Osteocyte (in vitro differentiated cells): ENCODE results near the gene GALNT17. TPM values are rescaled to one million over a fixed set of nuclear protein-coding genes. Genes with fewer than 3 reads are reported as not detected.

ENCODE experiments used
- DNase-seq: peaks from one replicate; pipeline ENCODE4 v3.0.0; 2021; ENCODE audit warnings: mixed read lengths; ENCODE audit not compliant: unreplicated experiment; ENCODE audit errors: extremely low spot score
- H3K27ac Mint-ChIP-seq: one replicate; pipeline ENCODE4 v1.8.0; 2021; ENCODE audit warnings: mild to moderate bottlenecking, mixed read lengths; ENCODE audit not compliant: unreplicated experiment
- H3K27me3 Mint-ChIP-seq: one replicate; pipeline ENCODE4 v1.8.0; 2021; ENCODE audit warnings: mixed read lengths; ENCODE audit not compliant: unreplicated experiment
- H3K36me3 Mint-ChIP-seq: one replicate; pipeline ENCODE4 v1.8.0; 2021; ENCODE audit warnings: mixed read lengths; ENCODE audit not compliant: unreplicated experiment
- H3K4me1 Mint-ChIP-seq: one replicate; pipeline ENCODE4 v1.8.0; 2021; ENCODE audit warnings: mixed read lengths; ENCODE audit not compliant: unreplicated experiment
- H3K4me3 Mint-ChIP-seq: one replicate; pipeline ENCODE4 v1.8.0; 2021; ENCODE audit warnings: mild to moderate bottlenecking, moderate library complexity, mixed read lengths; ENCODE audit not compliant: unreplicated experiment
- H3K9me3 Mint-ChIP-seq: one replicate; pipeline ENCODE4 v1.8.0; 2021; ENCODE audit warnings: mixed read lengths; ENCODE audit not compliant: unreplicated experiment
- CTCF ChIP-seq: fragments of 200-600 bp; sonication (generic); IDR thresholded peaks from 2 replicates; pipeline ENCODE4 v1.5.0; 2021; ENCODE audit warnings: antibody characterized with exemption, mild to moderate bottlenecking, moderate library complexity
- total RNA-seq: library from RNA; stranded (reverse); gene quantifications from 2 replicates; pipeline ENCODE4 v1.2.1, GENCODE V29; 2021

Gene GALNT17
- total RNA-seq, 1 donor from 2014 or later, result 1.4 TPM

- no peak overlapping the region for H3K27ac Mint-ChIP-seq
- no peak overlapping the region for H3K4me3 Mint-ChIP-seq
- no peaks in the 10 kb centered on the region for H3K27me3 Mint-ChIP-seq
- peaks cover 12% of the 10 kb centered on the region for H3K9me3 Mint-ChIP-seq
- no peaks in the 10 kb centered on the region for H3K36me3 Mint-ChIP-seq
- peak; percentile 33 for TF ChIP-seq CTCF
- peaks cover 2% of the 10 kb centered on the region for H3K4me1 Mint-ChIP-seq
- DNase-seq, result no peak
Observed at GRCh38 chr7:71237945-71238344, 106.0 kb downstream of the GALNT17 start.

GRCh38 chr7:71238581-71239295 lies 106.8 kb downstream of the GALNT17 start:
- peaks cover 19% of the 10 kb centered on the region for H3K9me3 Mint-ChIP-seq
- H3K4me1 Mint-ChIP-seq, result peaks cover 2% of the 10 kb centered on the region
- no peak overlapping the region for H3K4me3 Mint-ChIP-seq
- no peak for TF ChIP-seq CTCF
- DNase-seq, result no peak
- H3K27me3 Mint-ChIP-seq, result no peaks in the 10 kb centered on the region
- no peaks in the 10 kb centered on the region for H3K36me3 Mint-ChIP-seq
- H3K27ac Mint-ChIP-seq, result no peak overlapping the region

- Mint-ChIP-seq H3K27ac (no peak overlapping the region), H3K27me3 (no peaks in the 10 kb centered on the region), H3K4me3 (no peak overlapping the region), H3K4me1 (peaks cover 2% of the 10 kb centered on the region), H3K36me3 (no peaks in the 10 kb centered on the region), H3K9me3 (peaks cover 24% of the 10 kb centered on the region)
- no peak for TF ChIP-seq CTCF
- no peak for DNase-seq
Observed at GRCh38 chr7:71239586-71240268, 107.8 kb downstream of the GALNT17 start.

GRCh38 chr7:71243736-71244410 lies 111.9 kb downstream of the GALNT17 start:
- Mint-ChIP-seq H3K36me3 (no peaks in the 10 kb centered on the region), H3K4me1 (peaks cover under 1% of the 10 kb centered on the region), H3K9me3 (peaks cover 35% of the 10 kb centered on the region), H3K27ac (no peak overlapping the region), H3K27me3 (no peaks in the 10 kb centered on the region), H3K4me3 (no peak overlapping the region)
- TF ChIP-seq CTCF, result no peak
- DNase-seq, result no peak

- Mint-ChIP-seq H3K27me3 (no peaks in the 10 kb centered on the region), H3K4me1 (no peaks in the 10 kb centered on the region), H3K4me3 (no peak overlapping the region), H3K27ac (no peak overlapping the region), H3K36me3 (no peaks in the 10 kb centered on the region), H3K9me3 (peaks cover 39% of the 10 kb centered on the region)
- no peak for DNase-seq
- no peak for TF ChIP-seq CTCF
Observed at GRCh38 chr7:71245038-71245437, 113.1 kb downstream of the GALNT17 start.
